ENCODE results near the gene GANC.

DNA sequence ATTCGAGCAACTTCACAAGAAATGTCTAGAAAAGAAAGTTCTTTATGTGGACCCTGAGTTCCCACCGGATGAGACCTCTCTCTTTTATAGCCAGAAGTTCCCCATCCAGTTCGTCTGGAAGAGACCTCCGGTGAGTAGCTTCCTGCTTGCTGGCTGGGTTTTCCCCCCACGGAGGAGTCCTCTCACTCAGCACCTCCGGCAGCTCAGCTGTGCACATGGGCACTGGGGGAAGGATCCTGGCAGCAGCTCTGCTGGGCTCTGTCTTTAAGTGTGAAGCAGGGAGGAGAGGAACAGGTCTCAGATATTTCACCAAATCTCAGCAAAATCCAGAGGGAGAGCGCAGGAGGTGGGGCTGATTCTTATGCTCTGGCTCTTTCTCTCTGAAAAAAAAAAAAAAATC is 87.0 kb downstream of the GANC start:
- TF ChIP-seq POLR2AphosphoS5 (IDR thresholded peaks at IDR 0.05; ENCODE audit: control insufficient read depth, insufficient read depth, low read depth, low read length) (no peak), JUNB (CRISPR knock-in tag; conservative IDR thresholded peaks at IDR 0.05) (no peak), CXXC5 (CRISPR knock-in tag; IDR thresholded peaks at IDR 0.05) (no peak)
- TF ChIP-seq, protein P1, sequence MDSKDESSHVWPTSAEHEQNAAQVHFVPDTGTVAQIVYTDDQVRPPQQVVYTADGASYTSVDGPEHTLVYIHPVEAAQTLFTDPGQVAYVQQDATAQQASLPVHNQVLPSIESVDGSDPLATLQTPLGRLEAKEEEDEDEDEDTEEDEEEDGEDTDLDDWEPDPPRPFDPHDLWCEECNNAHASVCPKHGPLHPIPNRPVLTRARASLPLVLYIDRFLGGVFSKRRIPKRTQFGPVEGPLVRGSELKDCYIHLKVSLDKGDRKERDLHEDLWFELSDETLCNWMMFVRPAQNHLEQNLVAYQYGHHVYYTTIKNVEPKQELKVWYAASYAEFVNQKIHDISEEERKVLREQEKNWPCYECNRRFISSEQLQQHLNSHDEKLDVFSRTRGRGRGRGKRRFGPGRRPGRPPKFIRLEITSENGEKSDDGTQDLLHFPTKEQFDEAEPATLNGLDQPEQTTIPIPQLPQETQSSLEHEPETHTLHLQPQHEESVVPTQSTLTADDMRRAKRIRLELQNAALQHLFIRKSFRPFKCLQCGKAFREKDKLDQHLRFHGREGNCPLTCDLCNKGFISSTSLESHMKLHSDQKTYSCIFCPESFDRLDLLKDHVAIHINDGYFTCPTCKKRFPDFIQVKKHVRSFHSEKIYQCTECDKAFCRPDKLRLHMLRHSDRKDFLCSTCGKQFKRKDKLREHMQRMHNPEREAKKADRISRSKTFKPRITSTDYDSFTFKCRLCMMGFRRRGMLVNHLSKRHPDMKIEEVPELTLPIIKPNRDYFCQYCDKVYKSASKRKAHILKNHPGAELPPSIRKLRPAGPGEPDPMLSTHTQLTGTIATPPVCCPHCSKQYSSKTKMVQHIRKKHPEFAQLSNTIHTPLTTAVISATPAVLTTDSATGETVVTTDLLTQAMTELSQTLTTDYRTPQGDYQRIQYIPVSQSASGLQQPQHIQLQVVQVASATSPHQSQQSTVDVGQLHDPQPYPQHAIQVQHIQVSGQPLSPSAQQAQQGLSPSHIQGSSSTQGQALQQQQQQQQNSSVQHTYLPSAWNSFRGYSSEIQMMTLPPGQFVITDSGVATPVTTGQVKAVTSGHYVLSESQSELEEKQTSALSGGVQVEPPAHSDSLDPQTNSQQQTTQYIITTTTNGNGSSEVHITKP (IDR thresholded peaks at IDR 0.05; ENCODE audit: partially characterized antibody), result no peak
